Measurements from ENCODE around the gene SOCS1.

The SOCS1 gene

DNA sequence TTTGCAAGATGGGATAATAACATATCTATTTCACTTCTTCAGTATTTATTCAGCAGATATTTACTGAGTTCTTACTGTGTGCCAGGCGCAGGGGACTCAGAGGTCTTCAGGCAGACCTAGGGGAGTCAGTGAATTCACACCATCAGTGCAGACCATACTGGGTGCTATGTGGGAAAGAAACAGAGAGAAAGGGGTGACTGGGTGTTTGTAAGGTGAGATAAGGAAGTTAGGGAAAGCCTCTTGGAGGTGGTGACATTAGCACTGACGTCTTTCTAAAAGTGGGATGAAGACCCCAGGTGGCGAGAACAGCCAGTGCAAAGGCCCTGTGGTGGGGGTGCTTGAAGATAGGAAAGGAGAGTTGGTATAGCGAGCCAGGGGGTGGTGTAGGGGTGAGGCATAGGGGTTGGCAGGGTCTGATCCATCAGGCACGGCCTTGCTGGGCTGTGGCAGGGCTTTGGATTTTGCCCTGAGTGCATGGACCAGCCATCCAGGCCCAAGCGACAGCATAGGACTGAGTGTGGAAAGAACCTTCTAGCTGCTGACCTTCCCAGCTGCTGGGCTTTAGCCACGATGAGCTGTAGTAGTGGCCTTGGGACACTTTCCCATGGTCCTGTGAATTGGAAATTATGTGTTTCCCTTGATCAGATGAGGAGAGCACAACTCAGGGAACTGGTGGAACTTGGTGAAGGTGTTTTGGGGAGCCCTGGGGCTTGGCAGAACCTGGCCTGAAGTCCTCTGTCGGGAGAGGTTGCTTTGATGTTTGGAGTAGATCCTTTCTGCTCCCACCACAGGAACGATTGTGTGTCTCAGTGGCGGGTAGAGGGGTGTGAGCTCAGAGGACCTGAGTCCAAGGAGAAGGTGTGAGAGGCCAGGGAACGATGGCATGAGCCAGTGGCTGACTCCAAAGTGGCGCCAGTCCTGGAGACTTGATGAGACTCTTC, 3.9 kb upstream of the SOCS1 start:
- no peak for DNase-seq (ENCODE audit: low read depth)

GRCh38 chr16:11258553-11259492, 2.8 kb upstream of the SOCS1 start:
- no peak for DNase-seq (ENCODE audit: low read depth)

- peak; percentile 58 for DNase-seq (ENCODE audit: low read depth)
These were observed 1.3 kb upstream of the SOCS1 start for GRCh38 chr16:11257131-11257938.

DNA sequence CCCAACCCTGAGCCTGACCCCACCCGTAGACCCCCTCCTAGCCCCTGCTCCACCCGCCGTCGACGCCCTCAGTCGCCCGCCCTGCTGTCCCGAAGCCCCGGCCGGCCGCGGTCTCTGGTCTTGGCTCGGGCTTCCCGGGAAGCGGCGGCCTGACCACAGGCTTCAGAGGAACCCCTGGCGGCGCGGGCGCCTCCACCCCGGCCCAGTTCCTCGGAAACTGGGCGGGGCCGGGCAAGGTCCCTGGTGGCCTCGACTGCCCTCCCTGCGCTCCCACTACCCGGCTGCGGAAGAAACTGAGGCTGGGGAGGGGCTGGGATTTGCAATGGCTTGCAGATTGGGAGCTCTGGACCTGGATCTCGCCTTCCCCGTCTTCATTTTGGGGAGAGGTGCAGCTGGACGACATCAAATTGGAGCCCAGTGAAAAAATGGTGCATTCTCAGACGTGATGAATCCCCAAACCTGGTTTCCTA, 692 bp upstream of the SOCS1 start:
- DNase-seq (ENCODE audit: low read depth): no peak

DNA sequence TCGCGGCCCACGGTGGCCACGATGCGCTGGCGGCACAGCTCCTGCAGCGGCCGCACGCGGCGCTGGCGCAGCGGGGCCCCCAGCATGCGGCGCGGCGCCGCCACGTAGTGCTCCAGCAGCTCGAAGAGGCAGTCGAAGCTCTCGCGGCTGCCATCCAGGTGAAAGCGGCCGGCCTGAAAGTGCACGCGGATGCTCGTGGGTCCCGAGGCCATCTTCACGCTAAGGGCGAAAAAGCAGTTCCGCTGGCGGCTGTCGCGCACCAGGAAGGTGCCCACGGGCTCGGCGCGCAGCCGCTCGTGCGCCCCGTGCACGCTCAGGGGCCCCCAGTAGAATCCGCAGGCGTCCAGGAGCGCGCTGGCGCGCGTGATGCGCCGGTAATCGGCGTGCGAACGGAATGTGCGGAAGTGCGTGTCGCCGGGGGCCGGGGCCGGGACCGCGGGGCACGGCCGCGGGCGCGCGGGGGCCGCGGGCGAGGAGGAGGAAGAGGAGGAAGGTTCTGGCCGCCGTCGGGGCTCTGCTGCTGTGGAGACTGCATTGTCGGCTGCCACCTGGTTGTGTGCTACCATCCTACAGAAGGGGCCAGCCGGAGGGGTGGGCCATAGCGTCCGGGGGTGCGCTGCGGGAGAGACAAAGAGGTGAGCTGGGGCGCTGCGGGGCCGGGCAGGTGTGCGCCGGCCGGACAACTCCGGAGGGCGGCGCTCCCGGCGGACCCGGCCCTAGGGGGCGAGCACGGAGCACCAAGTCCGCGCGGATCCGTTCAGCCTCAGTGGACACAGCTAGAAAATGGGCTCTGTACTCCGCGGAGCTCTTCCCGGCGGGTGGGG, 879 bp downstream of the SOCS1 start:
- DNase-seq (ENCODE audit: low read depth): no peak

DNA sequence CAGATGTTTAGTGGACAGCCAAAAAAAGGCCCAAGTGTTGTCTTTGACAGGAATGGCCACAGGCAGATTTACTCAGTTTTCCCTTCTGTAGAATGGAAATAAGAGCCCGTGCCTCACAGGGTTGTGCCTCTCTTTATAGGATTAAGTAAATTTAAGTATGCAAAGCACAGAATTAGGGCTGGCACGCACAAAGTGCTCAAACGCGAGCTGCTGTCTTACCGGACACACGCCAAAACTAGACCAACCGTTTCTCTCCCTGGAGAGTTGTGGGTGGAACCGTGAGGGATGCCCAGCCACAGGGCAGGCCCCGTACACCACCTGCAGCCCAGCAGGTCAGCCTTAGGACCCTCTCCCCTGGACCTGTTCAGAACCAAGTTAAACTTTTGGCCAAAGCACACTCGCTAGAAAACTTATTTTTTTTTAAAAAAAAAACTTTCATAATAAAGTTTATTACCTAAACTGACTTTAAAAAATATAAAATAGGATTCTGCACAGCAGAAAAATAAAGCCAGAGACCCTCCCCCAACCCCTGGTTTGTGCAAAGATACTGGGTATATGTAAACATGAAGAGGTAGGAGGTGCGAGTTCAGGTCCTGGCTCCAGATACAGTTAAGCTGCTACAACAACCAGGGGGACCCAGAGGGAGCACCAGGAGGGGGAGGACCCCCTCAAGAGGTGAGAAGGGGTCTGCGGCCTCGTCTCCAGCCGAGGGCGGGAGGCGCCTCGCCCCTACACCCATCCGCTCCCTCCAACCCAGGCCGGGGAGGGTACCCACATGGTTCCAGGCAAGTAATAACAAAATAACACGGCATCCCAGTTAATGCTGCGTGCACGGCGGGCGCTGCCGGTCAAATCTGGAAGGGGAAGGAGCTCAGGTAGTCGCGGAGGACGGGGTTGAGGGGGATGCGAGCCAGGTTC, 1.8 kb downstream of the SOCS1 start:
- DNase-seq (ENCODE audit: low read depth): no peak

GRCh38 chr16:11253009-11253994, 2.7 kb downstream of the SOCS1 start:
- no peak for DNase-seq (ENCODE audit: low read depth)

GRCh38 chr16:11252482-11252931, 3.5 kb downstream of the SOCS1 start:
- DNase-seq (ENCODE audit: low read depth): no peak

DNA sequence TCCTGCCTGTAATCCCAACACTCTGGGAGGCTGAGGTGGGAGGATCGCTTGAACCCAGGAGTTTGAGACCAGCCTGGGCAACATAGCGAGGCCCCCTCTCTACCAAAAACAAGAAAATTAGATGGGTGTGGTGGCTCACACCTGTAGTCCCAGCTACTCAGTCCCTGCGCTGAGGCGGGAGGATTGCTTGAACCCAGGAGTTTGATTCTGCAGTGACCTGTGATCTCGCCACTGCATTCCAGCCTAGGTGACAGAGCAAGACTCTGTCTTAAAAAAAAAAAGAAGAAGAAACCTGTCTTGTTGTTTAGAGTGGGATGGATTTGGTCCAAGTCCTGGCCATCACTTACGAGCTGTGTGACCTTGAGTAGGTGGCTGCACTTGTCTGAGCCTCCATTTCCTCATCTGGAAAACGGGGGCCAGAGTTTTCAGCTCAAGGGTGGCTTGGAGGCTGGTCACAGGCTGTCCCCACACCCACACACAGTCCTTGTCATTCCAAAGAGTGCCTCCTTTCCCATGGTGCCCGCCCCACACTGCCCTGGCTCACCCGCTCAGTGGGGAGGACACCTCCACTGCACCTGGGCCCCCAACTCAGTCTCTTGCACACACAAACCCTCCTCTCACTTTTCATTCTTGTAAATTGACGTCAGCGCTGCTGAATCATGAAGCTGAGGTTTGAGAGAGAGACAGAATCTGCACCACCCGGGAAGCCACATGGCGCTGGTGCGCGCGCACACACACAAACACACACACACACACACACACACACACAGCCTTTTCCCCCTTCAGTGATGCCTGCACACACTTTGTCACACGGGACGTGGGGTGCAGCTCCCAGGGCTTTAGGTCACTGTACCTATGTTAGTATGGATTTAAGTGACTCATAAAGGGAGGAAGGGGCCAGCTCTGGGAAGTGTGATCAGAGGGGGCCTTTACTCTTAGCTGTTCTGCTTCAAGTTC, 4.2 kb downstream of the SOCS1 start:
- DNase-seq (ENCODE audit: low read depth): no peak

DNA sequence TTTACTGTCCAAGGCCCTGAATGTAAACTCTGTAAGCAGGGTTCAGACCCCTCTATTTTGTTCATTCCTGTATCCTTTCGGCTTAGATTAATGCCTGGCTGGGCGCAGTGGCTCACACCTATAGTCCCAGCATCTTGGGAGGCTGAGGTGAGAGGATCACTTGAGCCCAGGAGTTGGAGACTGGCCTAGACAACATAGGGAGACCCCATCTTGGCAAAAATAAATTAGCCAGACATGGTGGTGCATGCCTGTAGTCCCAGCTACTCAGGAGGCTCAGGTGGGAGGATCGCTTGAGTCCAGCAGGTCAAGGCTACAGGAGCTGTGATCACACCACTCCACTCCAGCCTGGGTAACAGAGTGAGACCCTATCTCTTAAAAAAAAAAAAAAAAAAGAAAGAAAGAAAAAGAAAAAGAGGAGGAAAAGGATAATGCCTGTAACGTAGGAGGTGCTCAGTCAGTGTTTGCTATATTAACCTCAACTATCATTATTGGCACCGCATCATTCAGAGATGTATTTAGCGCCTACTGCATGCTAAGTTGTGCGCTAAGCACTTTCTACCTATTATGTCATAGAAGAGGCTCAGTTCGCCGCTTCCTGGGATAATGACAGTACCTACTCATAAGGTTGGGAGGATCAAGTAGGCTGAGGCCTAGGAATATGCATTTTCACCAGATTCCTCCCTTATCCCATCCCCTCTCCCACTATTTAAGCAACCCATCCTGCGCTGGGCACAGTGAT, 5.0 kb downstream of the SOCS1 start:
- DNase-seq (ENCODE audit: low read depth): no peak

GRCh38 chr16:11250091-11250785, 5.8 kb downstream of the SOCS1 start:
- DNase-seq (ENCODE audit: low read depth): no peak

DNA sequence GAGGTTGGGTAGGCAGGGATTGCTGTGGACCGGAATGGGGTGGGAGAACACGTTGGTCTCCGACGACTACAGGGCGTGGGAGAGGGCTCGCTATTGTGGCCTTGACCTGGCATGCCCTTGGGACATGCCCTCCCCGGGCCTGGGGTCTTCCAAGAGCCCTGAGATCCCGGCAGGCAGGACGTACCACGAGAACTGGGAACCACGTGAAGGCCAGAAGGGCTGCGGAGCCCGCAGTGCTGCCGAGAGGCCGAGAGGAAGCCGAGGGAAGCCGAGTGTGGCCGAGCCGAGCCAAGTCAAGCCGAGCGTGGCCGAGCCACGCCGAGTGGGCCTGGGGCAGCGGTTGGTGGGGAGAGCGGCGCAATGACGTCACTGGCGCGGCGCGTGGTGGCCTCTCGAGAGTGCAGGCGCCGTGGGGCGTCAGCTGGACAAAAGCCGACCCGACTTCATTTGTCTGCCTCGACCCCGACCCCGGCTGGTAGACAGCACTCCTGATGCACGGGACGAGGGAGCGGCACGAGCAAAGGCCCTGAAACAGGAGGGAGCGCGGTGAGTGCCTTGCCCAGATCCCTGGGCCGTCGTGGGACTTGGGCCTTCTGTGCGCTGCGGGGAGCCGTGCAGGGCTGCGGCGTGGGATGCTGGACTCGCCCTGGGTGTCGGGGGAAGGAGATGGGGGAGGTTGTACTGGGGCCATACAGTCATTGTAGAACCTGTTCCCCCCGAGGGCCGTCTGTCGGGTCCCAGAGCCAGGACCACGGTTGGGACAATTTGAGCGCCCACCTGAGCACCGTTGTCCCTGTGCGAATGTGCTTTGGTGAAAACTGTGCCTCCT, 6.6 kb downstream of the SOCS1 start:
- no peak for DNase-seq (ENCODE audit: low read depth)

GRCh38 chr16:11248133-11248532, 7.9 kb downstream of the SOCS1 start:
- DNase-seq (ENCODE audit: low read depth): no peak

DNA sequence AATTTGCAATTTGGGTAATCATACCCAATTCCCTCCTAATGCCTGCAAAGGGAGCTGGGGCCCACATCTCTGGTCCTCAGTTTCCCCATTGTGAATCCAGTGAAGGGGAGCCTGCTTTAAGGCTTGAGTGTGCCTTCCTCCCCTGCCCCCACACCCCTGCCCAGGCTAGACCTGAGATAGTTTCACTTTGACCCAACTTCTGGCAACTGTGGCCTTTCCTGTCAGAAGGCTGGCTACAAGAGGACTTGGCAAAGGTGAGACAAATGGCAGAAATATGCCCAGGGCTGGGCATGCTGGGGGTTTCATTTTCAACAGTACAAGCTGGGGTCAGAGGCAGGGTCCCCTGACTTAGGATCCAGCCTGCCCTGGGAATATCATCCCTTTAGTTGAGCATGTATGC, 10.0 kb downstream of the SOCS1 start:
- DNase-seq (ENCODE audit: low read depth): no peak

GRCh38 chr16:11245222-11245737, 10.7 kb downstream of the SOCS1 start:
- no peak for DNase-seq (ENCODE audit: low read depth)
